Measurements from ENCODE around the gene JUNB. TPM values are rescaled to one million over a fixed set of nuclear protein-coding genes. Genes with fewer than 3 reads are reported as not detected.

The JUNB gene
- polyA plus RNA-seq (34.9 to 85.1 TPM (median 40.8 TPM) in 3 replicates), polyA minus RNA-seq (11.0 to 22.5 TPM (median 12.4 TPM) in 3 replicates)
- polyA plus RNA-seq (2011; ENCODE audit: low read depth): 87.3 TPM
- polyA plus RNA-seq (2011; cell fraction: cytosol; rRNA removed): 13.1 and 47.4 TPM in 2 replicates
- 62.8 and 88.1 TPM in 2 replicates for polyA plus RNA-seq (2011; cell fraction: nucleus; rRNA removed)
- 52.4 and 163 TPM in 2 replicates for polyA plus RNA-seq (2012; ENCODE audit: low replicate concordance)
- polyA minus RNA-seq (2011; cell fraction: cytosol; rRNA and poly(A)+ RNA removed): 133 TPM
- 57.9 and 81.1 TPM in 2 replicates for polyA minus RNA-seq (2011; cell fraction: nucleus; rRNA and poly(A)+ RNA removed)

DNA sequence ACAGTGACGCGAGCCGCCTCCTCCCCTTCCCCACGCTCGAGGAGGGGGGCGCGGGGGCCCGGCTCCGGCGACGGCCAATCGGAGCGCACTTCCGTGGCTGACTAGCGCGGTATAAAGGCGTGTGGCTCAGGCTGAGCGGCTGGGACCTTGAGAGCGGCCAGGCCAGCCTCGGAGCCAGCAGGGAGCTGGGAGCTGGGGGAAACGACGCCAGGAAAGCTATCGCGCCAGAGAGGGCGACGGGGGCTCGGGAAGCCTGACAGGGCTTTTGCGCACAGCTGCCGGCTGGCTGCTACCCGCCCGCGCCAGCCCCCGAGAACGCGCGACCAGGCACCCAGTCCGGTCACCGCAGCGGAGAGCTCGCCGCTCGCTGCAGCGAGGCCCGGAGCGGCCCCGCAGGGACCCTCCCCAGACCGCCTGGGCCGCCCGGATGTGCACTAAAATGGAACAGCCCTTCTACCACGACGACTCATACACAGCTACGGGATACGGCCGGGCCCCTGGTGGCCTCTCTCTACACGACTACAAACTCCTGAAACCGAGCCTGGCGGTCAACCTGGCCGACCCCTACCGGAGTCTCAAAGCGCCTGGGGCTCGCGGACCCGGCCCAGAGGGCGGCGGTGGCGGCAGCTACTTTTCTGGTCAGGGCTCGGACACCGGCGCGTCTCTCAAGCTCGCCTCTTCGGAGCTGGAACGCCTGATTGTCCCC, at the start of gene JUNB:
Gene JUNB, plus strand, starts transcription at position 142 of the 706 bp plus-strand sequence. Its CDS starts 286 bp downstream, at position 428.
- H3K4me1 ChIP-seq (ENCODE audit: control insufficient read depth, extremely low read depth, insufficient read depth, low read length): peaks cover 42% of the 10 kb centered on the region
- dilution Hi-C loops (cut with MboI; ENCODE audit: extremely low pct_ligation_motif_present, low sequenced_read_pairs): no loop called here
- DNase-seq (ENCODE audit: low read depth, low spot score): no peak

DNA sequence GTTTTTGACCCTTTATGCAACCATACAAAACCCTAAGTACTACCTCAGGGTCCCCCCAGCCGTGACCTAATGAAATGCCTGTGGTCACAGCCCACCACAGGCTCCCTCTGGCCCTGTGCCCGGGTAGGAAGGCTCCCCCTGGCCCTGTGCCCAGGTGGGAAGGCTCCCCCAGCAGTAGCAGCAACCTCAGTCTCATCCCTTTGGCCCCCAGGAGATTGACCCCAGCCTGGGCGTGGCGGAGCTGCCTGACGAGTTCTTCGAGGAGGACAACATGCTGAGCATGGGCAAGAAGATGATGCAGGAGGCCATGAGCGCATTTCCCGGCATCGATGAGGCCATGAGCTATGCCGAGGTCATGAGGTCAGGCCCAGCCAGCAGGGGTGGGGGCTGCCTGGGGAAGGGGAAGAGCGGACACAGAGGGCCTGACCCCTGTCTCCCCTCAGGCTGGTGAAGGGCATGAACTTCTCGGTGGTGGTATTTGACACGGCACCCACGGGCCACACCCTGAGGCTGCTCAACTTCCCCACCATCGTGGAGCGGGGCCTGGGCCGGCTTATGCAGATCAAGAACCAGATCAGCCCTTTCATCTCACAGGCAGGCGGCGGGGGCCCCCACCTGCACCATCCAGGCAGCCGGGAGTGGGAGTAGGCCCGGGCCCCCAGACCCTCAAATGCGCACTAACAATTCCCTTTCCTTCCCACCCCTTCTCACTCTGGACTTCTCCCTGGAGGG, 46.0 kb upstream of the JUNB start:
- no peak overlapping the region for H2AFZ ChIP-seq (ENCODE audit: control insufficient read depth, low read length)

More for the DNA sequence above, at the start of gene JUNB:
- Histone ChIP-seq H3K27me3 (ENCODE audit: control insufficient read depth, extremely low read depth, insufficient read depth, low read length) (no peaks in the 10 kb centered on the region), H3K27ac (ENCODE audit: control insufficient read depth, insufficient read depth, low read length) (peak within 1 kb of the TSS; percentile 98), H3K9me1 (ENCODE audit: control insufficient read depth, extremely low read depth, insufficient read depth, low read length) (no peaks in the 10 kb centered on the region), H3K36me3 (ENCODE audit: control insufficient read depth in 2 of 2, extremely low read depth in 1 of 2, insufficient read depth in 2 of 2, low read length in 2 of 2) (no peaks in the 10 kb centered on the region), H3K9me3 (ENCODE audit: control insufficient read depth, low read depth, low read length) (no peaks in the 10 kb centered on the region), H3K9ac (ENCODE audit: control insufficient read depth, extremely low read depth, insufficient read depth, low read length) (peak within 1 kb of the TSS; percentile 97), H2AFZ (ENCODE audit: control insufficient read depth, low read length) (no peak within 1 kb of the TSS), H3K79me2 (ENCODE audit: control insufficient read depth, insufficient read depth, low read length) (peaks cover 19% of the 10 kb centered on the region), H3K4me2 (ENCODE audit: control insufficient read depth, extremely low read depth, insufficient read depth, low read depth, low read length) (peak within 1 kb of the TSS; percentile 99), H4K20me1 (ENCODE audit: control insufficient read depth, extremely low read depth, insufficient read depth, low read length) (peaks cover 11% of the 10 kb centered on the region), H3K4me3 (ENCODE audit: control insufficient read depth in 2 of 3, extremely low read depth in 1 of 3, insufficient read depth in 2 of 3, low read depth in 1 of 3, low read length in 3 of 3) (peak within 1 kb of the TSS; percentile 73 to 95 (median 94))
- no peak for FAIRE-seq
- TF ChIP-seq, protein P1, sequence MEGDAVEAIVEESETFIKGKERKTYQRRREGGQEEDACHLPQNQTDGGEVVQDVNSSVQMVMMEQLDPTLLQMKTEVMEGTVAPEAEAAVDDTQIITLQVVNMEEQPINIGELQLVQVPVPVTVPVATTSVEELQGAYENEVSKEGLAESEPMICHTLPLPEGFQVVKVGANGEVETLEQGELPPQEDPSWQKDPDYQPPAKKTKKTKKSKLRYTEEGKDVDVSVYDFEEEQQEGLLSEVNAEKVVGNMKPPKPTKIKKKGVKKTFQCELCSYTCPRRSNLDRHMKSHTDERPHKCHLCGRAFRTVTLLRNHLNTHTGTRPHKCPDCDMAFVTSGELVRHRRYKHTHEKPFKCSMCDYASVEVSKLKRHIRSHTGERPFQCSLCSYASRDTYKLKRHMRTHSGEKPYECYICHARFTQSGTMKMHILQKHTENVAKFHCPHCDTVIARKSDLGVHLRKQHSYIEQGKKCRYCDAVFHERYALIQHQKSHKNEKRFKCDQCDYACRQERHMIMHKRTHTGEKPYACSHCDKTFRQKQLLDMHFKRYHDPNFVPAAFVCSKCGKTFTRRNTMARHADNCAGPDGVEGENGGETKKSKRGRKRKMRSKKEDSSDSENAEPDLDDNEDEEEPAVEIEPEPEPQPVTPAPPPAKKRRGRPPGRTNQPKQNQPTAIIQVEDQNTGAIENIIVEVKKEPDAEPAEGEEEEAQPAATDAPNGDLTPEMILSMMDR (optimal IDR thresholded peaks at IDR 0.05 in 1 of 3, IDR thresholded peaks at IDR 0.05 in 1 of 3, conservative IDR thresholded peaks at IDR 0.05 in 1 of 3; ENCODE audit: extremely low read depth in 1 of 3, insufficient read depth in 2 of 3, low read length in 3 of 3): no peak
- no peak for TF ChIP-seq EZH2 (IDR thresholded peaks at IDR 0.05; ENCODE audit: low read length)

More for the DNA sequence above, 46.0 kb upstream of the JUNB start:
- Histone ChIP-seq H3K4me1 (ENCODE audit: control insufficient read depth, extremely low read depth, insufficient read depth, low read length) (peaks cover 11% of the 10 kb centered on the region), H3K9me1 (ENCODE audit: control insufficient read depth, extremely low read depth, insufficient read depth, low read length) (no peaks in the 10 kb centered on the region), H3K27ac (ENCODE audit: control insufficient read depth, insufficient read depth, low read length) (no peak overlapping the region), H3K27me3 (ENCODE audit: control insufficient read depth, extremely low read depth, insufficient read depth, low read length) (peaks cover 3% of the 10 kb centered on the region), H4K20me1 (ENCODE audit: control insufficient read depth, extremely low read depth, insufficient read depth, low read length) (no peaks in the 10 kb centered on the region), H3K4me3 (ENCODE audit: control insufficient read depth in 2 of 3, extremely low read depth in 1 of 3, insufficient read depth in 2 of 3, low read depth in 1 of 3, low read length in 3 of 3) (no peak overlapping the region), H3K4me2 (ENCODE audit: control insufficient read depth, extremely low read depth, insufficient read depth, low read depth, low read length) (no peak overlapping the region), H3K9me3 (ENCODE audit: control insufficient read depth, low read depth, low read length) (no peaks in the 10 kb centered on the region), H3K9ac (ENCODE audit: control insufficient read depth, extremely low read depth, insufficient read depth, low read length) (no peak overlapping the region), H3K36me3 (ENCODE audit: control insufficient read depth in 2 of 2, extremely low read depth in 1 of 2, insufficient read depth in 2 of 2, low read length in 2 of 2) (peaks cover 11 to 23% of the 10 kb centered on the region in 2 experiments), H3K79me2 (ENCODE audit: control insufficient read depth, insufficient read depth, low read length) (no peaks in the 10 kb centered on the region)
- DNase-seq (ENCODE audit: low read depth, low spot score) (no peak), FAIRE-seq (no peak)
- dilution Hi-C loops (cut with MboI; ENCODE audit: extremely low pct_ligation_motif_present, low sequenced_read_pairs): no loop called here
- TF ChIP-seq, protein P1 (optimal IDR thresholded peaks at IDR 0.05 in 1 of 3, IDR thresholded peaks at IDR 0.05 in 1 of 3, conservative IDR thresholded peaks at IDR 0.05 in 1 of 3; ENCODE audit: extremely low read depth in 1 of 3, insufficient read depth in 2 of 3, low read length in 3 of 3): no peak

Data from keratinocyte (primary cell).